ENCODE data around the gene ADAMTS9. TPM values are rescaled to one million over a fixed set of nuclear protein-coding genes. Genes with fewer than 3 reads are reported as not detected.
"Not testable (repeated sequence)": the region's sequence is repeated elsewhere in the genome, so short reads cannot be mapped to it uniquely, and the experiment has no call there.

The ADAMTS9 gene
- polyA plus RNA-seq, 1 donor from 2014 or later, result 0.32 TPM

DNA sequence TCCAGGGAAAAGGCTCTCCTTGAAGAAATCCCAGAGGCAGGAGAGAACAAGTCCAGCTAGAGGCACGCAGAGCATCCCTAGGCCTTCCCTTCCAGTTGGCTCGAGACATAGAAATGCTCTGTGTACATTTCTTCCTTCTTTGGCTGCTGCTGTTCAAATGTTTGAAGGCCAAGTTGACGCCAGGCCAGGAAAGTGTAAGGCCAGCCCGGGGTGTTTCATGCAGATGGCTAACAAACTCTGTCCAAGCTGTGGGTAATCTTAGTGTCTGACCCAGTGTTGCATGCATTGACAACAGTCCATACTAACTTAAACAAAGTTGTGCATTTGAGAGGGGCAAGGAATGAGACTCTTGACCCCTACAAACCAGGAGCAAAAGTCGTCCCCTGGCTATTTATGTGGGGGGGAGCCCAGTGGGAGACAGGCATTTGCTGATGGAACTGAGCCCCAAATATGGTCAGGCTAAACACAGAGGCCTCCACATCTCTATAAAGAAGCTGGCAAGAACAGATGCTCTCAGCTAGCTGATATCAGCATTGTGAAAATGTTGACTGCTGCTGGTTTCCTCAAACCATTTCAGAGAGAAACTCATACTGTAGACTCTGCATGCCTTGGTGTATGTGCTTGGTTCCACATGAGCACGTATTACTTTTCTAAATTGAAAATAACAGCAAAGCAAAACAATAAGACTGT, 139.5 kb downstream of the ADAMTS9 start:
- H3K9ac ChIP-seq (ENCODE audit: low read length), result no peak overlapping the region
- TF ChIP-seq EP300 (conservative IDR thresholded peaks at IDR 0.05; ENCODE audit: poor library complexity, severe bottlenecking), result no peak
- no peak for TF ChIP-seq POLR2AphosphoS5 (IDR thresholded peaks at IDR 0.05)
- TF ChIP-seq, protein P1, sequence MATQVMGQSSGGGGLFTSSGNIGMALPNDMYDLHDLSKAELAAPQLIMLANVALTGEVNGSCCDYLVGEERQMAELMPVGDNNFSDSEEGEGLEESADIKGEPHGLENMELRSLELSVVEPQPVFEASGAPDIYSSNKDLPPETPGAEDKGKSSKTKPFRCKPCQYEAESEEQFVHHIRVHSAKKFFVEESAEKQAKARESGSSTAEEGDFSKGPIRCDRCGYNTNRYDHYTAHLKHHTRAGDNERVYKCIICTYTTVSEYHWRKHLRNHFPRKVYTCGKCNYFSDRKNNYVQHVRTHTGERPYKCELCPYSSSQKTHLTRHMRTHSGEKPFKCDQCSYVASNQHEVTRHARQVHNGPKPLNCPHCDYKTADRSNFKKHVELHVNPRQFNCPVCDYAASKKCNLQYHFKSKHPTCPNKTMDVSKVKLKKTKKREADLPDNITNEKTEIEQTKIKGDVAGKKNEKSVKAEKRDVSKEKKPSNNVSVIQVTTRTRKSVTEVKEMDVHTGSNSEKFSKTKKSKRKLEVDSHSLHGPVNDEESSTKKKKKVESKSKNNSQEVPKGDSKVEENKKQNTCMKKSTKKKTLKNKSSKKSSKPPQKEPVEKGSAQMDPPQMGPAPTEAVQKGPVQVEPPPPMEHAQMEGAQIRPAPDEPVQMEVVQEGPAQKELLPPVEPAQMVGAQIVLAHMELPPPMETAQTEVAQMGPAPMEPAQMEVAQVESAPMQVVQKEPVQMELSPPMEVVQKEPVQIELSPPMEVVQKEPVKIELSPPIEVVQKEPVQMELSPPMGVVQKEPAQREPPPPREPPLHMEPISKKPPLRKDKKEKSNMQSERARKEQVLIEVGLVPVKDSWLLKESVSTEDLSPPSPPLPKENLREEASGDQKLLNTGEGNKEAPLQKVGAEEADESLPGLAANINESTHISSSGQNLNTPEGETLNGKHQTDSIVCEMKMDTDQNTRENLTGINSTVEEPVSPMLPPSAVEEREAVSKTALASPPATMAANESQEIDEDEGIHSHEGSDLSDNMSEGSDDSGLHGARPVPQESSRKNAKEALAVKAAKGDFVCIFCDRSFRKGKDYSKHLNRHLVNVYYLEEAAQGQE (IDR thresholded peaks at IDR 0.05; ENCODE audit: borderline replicate concordance), result no peak
- TF ChIP-seq TAF1 (IDR thresholded peaks at IDR 0.05; ENCODE audit: low read depth), result no peak
- no peak for TF ChIP-seq RAD21 (conservative IDR thresholded peaks at IDR 0.05)
- TF ChIP-seq SMC3 (conservative IDR thresholded peaks at IDR 0.05; ENCODE audit: poor library complexity), result no peak
- no peak for TF ChIP-seq MXI1 (conservative IDR thresholded peaks at IDR 0.05; ENCODE audit: poor library complexity, severe bottlenecking)
- no peak for TF ChIP-seq EZH2 (IDR thresholded peaks at IDR 0.05; ENCODE audit: borderline replicate concordance, insufficient read depth, low read length, poor library complexity, severe bottlenecking)
- TF ChIP-seq, protein P2, sequence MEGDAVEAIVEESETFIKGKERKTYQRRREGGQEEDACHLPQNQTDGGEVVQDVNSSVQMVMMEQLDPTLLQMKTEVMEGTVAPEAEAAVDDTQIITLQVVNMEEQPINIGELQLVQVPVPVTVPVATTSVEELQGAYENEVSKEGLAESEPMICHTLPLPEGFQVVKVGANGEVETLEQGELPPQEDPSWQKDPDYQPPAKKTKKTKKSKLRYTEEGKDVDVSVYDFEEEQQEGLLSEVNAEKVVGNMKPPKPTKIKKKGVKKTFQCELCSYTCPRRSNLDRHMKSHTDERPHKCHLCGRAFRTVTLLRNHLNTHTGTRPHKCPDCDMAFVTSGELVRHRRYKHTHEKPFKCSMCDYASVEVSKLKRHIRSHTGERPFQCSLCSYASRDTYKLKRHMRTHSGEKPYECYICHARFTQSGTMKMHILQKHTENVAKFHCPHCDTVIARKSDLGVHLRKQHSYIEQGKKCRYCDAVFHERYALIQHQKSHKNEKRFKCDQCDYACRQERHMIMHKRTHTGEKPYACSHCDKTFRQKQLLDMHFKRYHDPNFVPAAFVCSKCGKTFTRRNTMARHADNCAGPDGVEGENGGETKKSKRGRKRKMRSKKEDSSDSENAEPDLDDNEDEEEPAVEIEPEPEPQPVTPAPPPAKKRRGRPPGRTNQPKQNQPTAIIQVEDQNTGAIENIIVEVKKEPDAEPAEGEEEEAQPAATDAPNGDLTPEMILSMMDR (IDR thresholded peaks at IDR 0.05; ENCODE audit: poor library complexity, severe bottlenecking), result no peak
- no peaks in the 10 kb centered on the region for H3K27me3 ChIP-seq (ENCODE audit: insufficient read depth, low read depth, low read length)
- H2AFZ ChIP-seq (ENCODE audit: low read depth, low read length), result no peak overlapping the region
- no peak overlapping the region for H3K4me3 ChIP-seq (ENCODE audit: low read length)
- H3F3A ChIP-seq (ENCODE audit: insufficient read depth, low read length, poor library complexity, severe bottlenecking), result no peaks in the 10 kb centered on the region
- H3K79me2 ChIP-seq (replicated peaks; ENCODE audit: insufficient read depth, low read length), result no peaks in the 10 kb centered on the region
- H3K36me3 ChIP-seq (ENCODE audit: insufficient read depth, low read length), result no peaks in the 10 kb centered on the region
- H4K20me1 ChIP-seq (ENCODE audit: insufficient read depth), result no peaks in the 10 kb centered on the region
- no peaks in the 10 kb centered on the region for H3K9me3 ChIP-seq (ENCODE audit: low read length)
- H3K27ac ChIP-seq (ENCODE audit: low read length), result no peak overlapping the region
- no peak overlapping the region for H3K4me2 ChIP-seq (ENCODE audit: low read length)
- H3K9me2 ChIP-seq (ENCODE audit: insufficient read depth, low read length), result no peaks in the 10 kb centered on the region

DNA sequence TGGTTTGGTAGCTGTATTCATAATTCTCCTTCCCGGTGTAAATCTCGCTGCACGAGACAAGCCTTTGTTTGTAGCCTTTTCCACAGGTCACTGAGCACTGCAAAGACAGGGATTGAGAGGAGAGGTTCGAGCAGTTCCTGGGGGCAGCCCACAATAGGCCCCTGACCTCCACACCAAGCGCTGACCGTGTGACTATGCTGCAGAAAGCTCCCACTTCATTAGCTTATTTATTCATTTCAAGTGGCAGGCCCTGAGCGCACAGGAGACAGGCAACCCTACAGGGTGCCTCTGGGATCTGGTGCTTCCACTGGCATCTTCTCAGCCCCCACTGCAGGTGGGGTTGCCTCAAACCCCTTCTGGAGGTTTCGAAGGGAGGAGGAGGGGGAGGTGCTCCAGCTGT, 140.9 kb downstream of the ADAMTS9 start:
- Histone ChIP-seq H2AFZ (ENCODE audit: low read depth, low read length) (no peak overlapping the region), H3K4me3 (ENCODE audit: low read length) (no peak overlapping the region), H3K9me2 (ENCODE audit: insufficient read depth, low read length) (no peaks in the 10 kb centered on the region), H3K36me3 (ENCODE audit: insufficient read depth, low read length) (no peaks in the 10 kb centered on the region), H3K79me2 (replicated peaks; ENCODE audit: insufficient read depth, low read length) (no peaks in the 10 kb centered on the region), H3K27me3 (ENCODE audit: insufficient read depth, low read depth, low read length) (no peaks in the 10 kb centered on the region), H4K20me1 (ENCODE audit: insufficient read depth) (no peaks in the 10 kb centered on the region), H3F3A (ENCODE audit: insufficient read depth, low read length, poor library complexity, severe bottlenecking) (no peaks in the 10 kb centered on the region), H3K27ac (ENCODE audit: low read length) (no peak overlapping the region), H3K4me2 (ENCODE audit: low read length) (no peak overlapping the region), H3K9ac (ENCODE audit: low read length) (no peak overlapping the region), H3K9me3 (ENCODE audit: low read length) (no peaks in the 10 kb centered on the region)
- TF ChIP-seq, protein P1 (IDR thresholded peaks at IDR 0.05; ENCODE audit: borderline replicate concordance), result no peak
- TF ChIP-seq EP300 (conservative IDR thresholded peaks at IDR 0.05; ENCODE audit: poor library complexity, severe bottlenecking), result no peak
- TF ChIP-seq TAF1 (IDR thresholded peaks at IDR 0.05; ENCODE audit: low read depth), result no peak
- TF ChIP-seq, protein P2 (IDR thresholded peaks at IDR 0.05; ENCODE audit: poor library complexity, severe bottlenecking), result no peak
- no peak for TF ChIP-seq POLR2AphosphoS5 (IDR thresholded peaks at IDR 0.05)
- no peak for TF ChIP-seq RAD21 (conservative IDR thresholded peaks at IDR 0.05)
- no peak for TF ChIP-seq EZH2 (IDR thresholded peaks at IDR 0.05; ENCODE audit: borderline replicate concordance, insufficient read depth, low read length, poor library complexity, severe bottlenecking)
- TF ChIP-seq SMC3 (conservative IDR thresholded peaks at IDR 0.05; ENCODE audit: poor library complexity), result no peak

DNA sequence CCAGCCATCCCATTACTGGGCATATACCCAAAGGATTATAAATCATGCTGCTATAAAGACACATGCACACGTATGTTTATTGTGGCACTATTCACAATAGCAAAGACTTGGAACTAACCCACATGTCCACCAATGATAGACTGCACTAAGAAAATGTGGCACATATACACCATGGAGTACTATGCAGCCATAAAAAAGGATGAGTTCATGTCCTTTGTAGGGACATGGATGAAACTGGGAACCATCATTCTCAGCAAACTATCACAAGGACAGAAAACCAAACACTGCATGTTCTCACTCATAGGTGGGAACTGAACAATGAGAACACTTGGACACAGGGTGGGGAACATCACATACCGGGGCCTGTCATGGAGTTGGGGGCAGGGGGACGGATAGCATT, 142.6 kb downstream of the ADAMTS9 start:
- not testable (repeated sequence) for H3K36me3 ChIP-seq (ENCODE audit: insufficient read depth, low read length); H3K9me3 ChIP-seq (ENCODE audit: low read length); H3K27ac ChIP-seq (ENCODE audit: low read length); H3K27me3 ChIP-seq (ENCODE audit: insufficient read depth, low read depth, low read length); H3K4me3 ChIP-seq (ENCODE audit: low read length); H4K20me1 ChIP-seq (ENCODE audit: insufficient read depth); H3K9me2 ChIP-seq (ENCODE audit: insufficient read depth, low read length); H3F3A ChIP-seq (ENCODE audit: insufficient read depth, low read length, poor library complexity, severe bottlenecking); H2AFZ ChIP-seq (ENCODE audit: low read depth, low read length); H3K9ac ChIP-seq (ENCODE audit: low read length); H3K4me2 ChIP-seq (ENCODE audit: low read length); H3K79me2 ChIP-seq (replicated peaks; ENCODE audit: insufficient read depth, low read length)
